ENCODE measurements around the gene PLCH2. TPM values are rescaled to one million over a fixed set of nuclear protein-coding genes. Genes with fewer than 3 reads are reported as not detected.

The PLCH2 gene
- total and polyA plus RNA-seq, 2 of the 13 experiments (the other 11 are each of a cell fraction or from before 2014, with no cell fraction given), result 0.15 to 0.67 TPM

DNA sequence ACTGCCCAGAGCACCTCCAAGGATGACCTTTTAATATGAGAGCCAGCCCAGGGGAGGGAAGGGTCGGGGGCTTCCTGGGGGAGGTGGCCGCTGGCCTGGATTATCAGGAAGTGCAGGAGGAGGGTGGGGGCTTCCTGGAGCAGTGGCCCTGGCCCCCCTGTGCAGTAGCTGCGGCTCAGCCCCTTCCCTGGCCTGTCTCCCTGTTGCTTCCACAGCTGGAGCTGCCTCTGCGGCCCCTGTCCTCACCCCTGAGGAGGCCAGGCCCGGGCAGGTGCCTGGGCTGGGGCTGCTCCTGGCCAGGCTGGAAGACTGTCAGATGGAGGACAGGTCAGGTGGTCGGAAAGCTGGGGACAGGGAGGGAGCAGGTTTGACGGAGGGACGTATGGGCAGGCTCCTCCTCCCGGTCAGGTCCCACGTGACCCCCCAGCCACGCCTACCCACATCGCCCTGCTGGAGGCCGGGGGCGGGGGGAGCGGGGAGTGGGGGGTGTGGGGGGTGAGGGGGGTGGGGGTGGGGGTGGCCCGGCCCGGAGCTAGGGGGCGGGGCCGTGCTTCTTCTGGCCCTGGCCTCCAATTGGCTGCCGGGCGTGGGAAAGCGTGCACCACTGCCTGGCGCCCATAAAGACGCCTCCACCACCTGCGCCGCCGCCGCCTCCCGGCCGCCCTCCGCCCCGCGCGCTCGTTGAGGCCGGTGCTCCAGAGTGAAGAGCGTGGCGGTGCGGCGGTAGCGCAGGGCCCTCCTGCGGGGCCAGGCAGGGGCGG, 69.8 kb downstream of the PLCH2 start (continued):
- TF ChIP-seq EP300 (IDR thresholded peaks at IDR 0.05; ENCODE audit: low read depth in 2 of 2, low read length in 2 of 2) (no peak), EP300 (CRISPR knock-in tag; IDR thresholded peaks at IDR 0.05; ENCODE audit: borderline replicate concordance) (no peak), YEATS2 (CRISPR knock-in tag; IDR thresholded peaks at IDR 0.05; ENCODE audit: borderline replicate concordance) (no peak), RNF2 (conservative IDR thresholded peaks at IDR 0.05; ENCODE audit: low read depth) (no peak), SRY (CRISPR knock-in tag; IDR thresholded peaks at IDR 0.05) (no peak), AGO2 (optimal IDR thresholded peaks at IDR 0.05; ENCODE audit: low read depth, low read length) (no peak), ATF7 (IDR thresholded peaks at IDR 0.05) (no peak), ATF7 (CRISPR knock-in tag; IDR thresholded peaks at IDR 0.05) (no peak), ZSCAN31 (CRISPR knock-in tag; IDR thresholded peaks at IDR 0.05; ENCODE audit: low read depth) (0 out of 2 replicates have a peak, but pooled peaks have one; percentile 56), DPF2 (CRISPR knock-in tag; IDR thresholded peaks at IDR 0.05; ENCODE audit: borderline replicate concordance, low read depth) (no peak; the same call in 1 of the 2 replicates), PHF8 (CRISPR knock-in tag; IDR thresholded peaks at IDR 0.05) (peak; percentile 32; the same call in 1 of the 2 replicates), TGIF2 (CRISPR knock-in tag; IDR thresholded peaks at IDR 0.05) (peak; percentile 25; the same call in 1 of the 2 replicates), ZNF230 (CRISPR knock-in tag; IDR thresholded peaks at IDR 0.05) (no peak), ZNF556 (CRISPR knock-in tag; IDR thresholded peaks at IDR 0.05; ENCODE audit: borderline replicate concordance) (no peak; the same call in 1 of the 2 replicates), ZSCAN20 (CRISPR knock-in tag; IDR thresholded peaks at IDR 0.05; ENCODE audit: borderline replicate concordance) (no peak), TEAD3 (CRISPR knock-in tag; optimal IDR thresholded peaks at IDR 0.05; ENCODE audit: borderline replicate concordance) (no peak), CREM (IDR thresholded peaks at IDR 0.05) (no peak), CREM (CRISPR knock-in tag; IDR thresholded peaks at IDR 0.05) (no peak), ZNF788 (CRISPR knock-in tag; IDR thresholded peaks at IDR 0.05; ENCODE audit: borderline replicate concordance) (no peak), ZNF3 (CRISPR knock-in tag; IDR thresholded peaks at IDR 0.05) (no peak), RORA (CRISPR knock-in tag; IDR thresholded peaks at IDR 0.05) (no peak), ZNF563 (CRISPR knock-in tag; IDR thresholded peaks at IDR 0.05) (peak; percentile 83; the same call in 1 of the 2 replicates), GABPB1 (CRISPR knock-in tag; IDR thresholded peaks at IDR 0.05) (peak; percentile 53; the same call in 1 of the 2 replicates)
- TF ChIP-seq, protein P1, sequence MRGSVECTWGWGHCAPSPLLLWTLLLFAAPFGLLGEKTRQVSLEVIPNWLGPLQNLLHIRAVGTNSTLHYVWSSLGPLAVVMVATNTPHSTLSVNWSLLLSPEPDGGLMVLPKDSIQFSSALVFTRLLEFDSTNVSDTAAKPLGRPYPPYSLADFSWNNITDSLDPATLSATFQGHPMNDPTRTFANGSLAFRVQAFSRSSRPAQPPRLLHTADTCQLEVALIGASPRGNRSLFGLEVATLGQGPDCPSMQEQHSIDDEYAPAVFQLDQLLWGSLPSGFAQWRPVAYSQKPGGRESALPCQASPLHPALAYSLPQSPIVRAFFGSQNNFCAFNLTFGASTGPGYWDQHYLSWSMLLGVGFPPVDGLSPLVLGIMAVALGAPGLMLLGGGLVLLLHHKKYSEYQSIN (CRISPR knock-in tag; IDR thresholded peaks at IDR 0.05; ENCODE audit: borderline replicate concordance), result no peak
- TF ChIP-seq, protein P2, sequence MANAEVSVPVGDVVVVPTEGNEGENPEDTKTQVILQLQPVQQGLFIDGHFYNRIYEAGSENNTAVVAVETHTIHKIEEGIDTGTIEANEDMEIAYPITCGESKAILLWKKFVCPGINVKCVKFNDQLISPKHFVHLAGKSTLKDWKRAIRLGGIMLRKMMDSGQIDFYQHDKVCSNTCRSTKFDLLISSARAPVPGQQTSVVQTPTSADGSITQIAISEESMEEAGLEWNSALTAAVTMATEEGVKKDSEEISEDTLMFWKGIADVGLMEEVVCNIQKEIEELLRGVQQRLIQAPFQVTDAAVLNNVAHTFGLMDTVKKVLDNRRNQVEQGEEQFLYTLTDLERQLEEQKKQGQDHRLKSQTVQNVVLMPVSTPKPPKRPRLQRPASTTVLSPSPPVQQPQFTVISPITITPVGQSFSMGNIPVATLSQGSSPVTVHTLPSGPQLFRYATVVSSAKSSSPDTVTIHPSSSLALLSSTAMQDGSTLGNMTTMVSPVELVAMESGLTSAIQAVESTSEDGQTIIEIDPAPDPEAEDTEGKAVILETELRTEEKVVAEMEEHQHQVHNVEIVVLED (CRISPR knock-in tag; IDR thresholded peaks at IDR 0.05; ENCODE audit: borderline replicate concordance), result no peak
- TF ChIP-seq, protein P3, sequence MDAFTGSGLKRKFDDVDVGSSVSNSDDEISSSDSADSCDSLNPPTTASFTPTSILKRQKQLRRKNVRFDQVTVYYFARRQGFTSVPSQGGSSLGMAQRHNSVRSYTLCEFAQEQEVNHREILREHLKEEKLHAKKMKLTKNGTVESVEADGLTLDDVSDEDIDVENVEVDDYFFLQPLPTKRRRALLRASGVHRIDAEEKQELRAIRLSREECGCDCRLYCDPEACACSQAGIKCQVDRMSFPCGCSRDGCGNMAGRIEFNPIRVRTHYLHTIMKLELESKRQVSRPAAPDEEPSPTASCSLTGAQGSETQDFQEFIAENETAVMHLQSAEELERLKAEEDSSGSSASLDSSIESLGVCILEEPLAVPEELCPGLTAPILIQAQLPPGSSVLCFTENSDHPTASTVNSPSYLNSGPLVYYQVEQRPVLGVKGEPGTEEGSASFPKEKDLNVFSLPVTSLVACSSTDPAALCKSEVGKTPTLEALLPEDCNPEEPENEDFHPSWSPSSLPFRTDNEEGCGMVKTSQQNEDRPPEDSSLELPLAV (CRISPR knock-in tag; conservative IDR thresholded peaks at IDR 0.05; ENCODE audit: low read depth), result no peak

Measured in HepG2 (cell line).